A549 (cell line): ENCODE measurements around the gene ANKRD9. TPM values are rescaled to one million over a fixed set of nuclear protein-coding genes. Genes with fewer than 3 reads are reported as not detected.
A peak's percentile ranks its signal among the peaks of the same experiment; 100 is the strongest.

Experiments used
- ATAC-seq, 2 experiments: fragments of 200-7000 bp in 1 of 2; fragments of >200 bp in 1 of 2; cut with Nextera tagmentation in 1 of 2; cut with Tn5 transposase in 1 of 2; 3 replicates each; pipeline versions ENCODE4 v1.8.0 to v1.9.1; 2018 to 2020; ENCODE audit warnings: mild to moderate bottlenecking in 1 of 2, moderate library complexity in 1 of 2
- CTCF ChIA-PET: fragments of 300-600 bp; sonication (Branson Sonifier 250); formaldehyde crosslinking; extraction: SDS; loops from one replicate; lab custom pipeline; 2021; ENCODE audit warnings: antibody characterized with exemption, inconsistent platforms; lab: Yijun Ruan, JAX
- POLR2A ChIA-PET: fragments of 350-600 bp; formaldehyde crosslinking; extraction: SDS; loops from one replicate; lab custom pipeline; 2021; ENCODE audit warnings: antibody characterized with exemption, inconsistent platforms; lab: Yijun Ruan, JAX
- DNase-seq, 2 experiments: peaks; one replicate each; pipeline versions ENCODE4 v3.0.0 to v3.0.0-alpha.2; 2011 to 2016; ENCODE audit warnings: low read depth in 1 of 2, low spot score in 1 of 2
- FAIRE-seq: peaks from 2 replicates; lab custom pipeline; 2011; peaks lifted over from hg19 to GRCh38; lab: Jason Lieb, UNC
- H3K27ac ChIP-seq, 2 experiments: fragments of >200 bp; sonication (Bioruptor Twin); formaldehyde crosslinking; 3 replicates each; pipeline ENCODE4 v1.5.1; 2016 to 2017
- H3K4me1 ChIP-seq: fragments of >200 bp; sonication (Bioruptor Twin); formaldehyde crosslinking; 3 replicates; pipeline ENCODE4 v1.6.1; 2016
- H3K4me2 ChIP-seq: fragments of >200 bp; sonication (Bioruptor Twin); formaldehyde crosslinking; 3 replicates; pipeline ENCODE4 v1.6.1; 2016
- H3K4me3 ChIP-seq: fragments of >200 bp; sonication (Bioruptor Twin); formaldehyde crosslinking; 3 replicates; pipeline ENCODE4 v1.5.1; 2016
- H3K9me3 ChIP-seq: fragments of >200 bp; sonication (Bioruptor Twin); formaldehyde crosslinking; 3 replicates; pipeline ENCODE4 v1.6.1; 2016
- CBX2 ChIP-seq: fragments of 200-600 bp; sonication (generic); IDR thresholded peaks from 2 replicates; pipeline ENCODE4 v1.6.1; 2016; ENCODE audit warnings: low read depth, mild to moderate bottlenecking, borderline replicate concordance
- CBX8 ChIP-seq: fragments of 200-600 bp; sonication (generic); IDR thresholded peaks from 2 replicates; pipeline ENCODE4 v1.6.1; 2016
- ESRRA ChIP-seq: fragments of 150-350 bp; IDR thresholded peaks from 2 replicates; pipeline ENCODE4 v1.6.1; 2014; ENCODE audit warnings: mild to moderate bottlenecking, low read length, borderline replicate concordance
- FOSB ChIP-seq: fragments of 250-450 bp; sonication (Bioruptor Pico); IDR thresholded peaks from 2 replicates; pipeline ENCODE4 v1.5.0; 2020; ENCODE audit warnings: mild to moderate bottlenecking, moderate library complexity
- KDM1A ChIP-seq: fragments of 200-600 bp; sonication (generic); IDR thresholded peaks from 2 replicates; pipeline ENCODE4 v1.6.1; 2016; ENCODE audit warnings: low read depth, mild to moderate bottlenecking
- KDM5A ChIP-seq: fragments of 200-600 bp; sonication (generic); IDR thresholded peaks from 2 replicates; pipeline ENCODE4 v1.6.1; 2016; ENCODE audit warnings: antibody characterized with exemption, mild to moderate bottlenecking
- NPAS2 ChIP-seq: fragments of 250-450 bp; sonication (Bioruptor Pico); IDR thresholded peaks from 2 replicates; pipeline ENCODE4 v1.8.0; 2022; ENCODE audit warnings: mild to moderate bottlenecking, moderate library complexity, borderline replicate concordance
- NR3C1 ChIP-seq: fragments of >200 bp; sonication (Bioruptor Twin); formaldehyde crosslinking; IDR thresholded peaks from 3 replicates; pipeline ENCODE4 v1.6.1; 2017
- PHF8 ChIP-seq: fragments of 200-600 bp; sonication (generic); IDR thresholded peaks from 2 replicates; pipeline ENCODE4 v1.6.1; 2016; ENCODE audit warnings: low read depth, mild to moderate bottlenecking, antibody characterized with exemption, moderate library complexity, borderline replicate concordance
- POLR2A ChIP-seq: IDR thresholded peaks from 2 replicates; pipeline ENCODE4 v1.6.1; 2012; ENCODE audit warnings: mild to moderate bottlenecking, low read length
- POLR2AphosphoS2 ChIP-seq: conservative IDR thresholded peaks from 2 replicates; pipeline ENCODE4 v1.6.1; 2012; ENCODE audit warnings: low read length, improper control_type of control experiment, inconsistent platforms
- RAD21 ChIP-seq, 2 experiments: fragments of >200 bp in 1 of 2; sonication (Bioruptor Twin) in 1 of 2; formaldehyde crosslinking in 1 of 2; IDR thresholded peaks in 1 of 2; conservative IDR thresholded peaks in 1 of 2; 2 replicates in 1 of 2; 3 replicates in 1 of 2; pipeline ENCODE4 v1.6.1; 2012 to 2018; ENCODE audit warnings: inconsistent platforms in 1 of 2
- RARB ChIP-seq: fragments of 250-450 bp; sonication (Bioruptor Pico); IDR thresholded peaks from 2 replicates; pipeline ENCODE4 v1.8.0; 2021; ENCODE audit warnings: mild to moderate bottlenecking, moderate library complexity
- RCOR1 ChIP-seq: fragments of 150-350 bp; IDR thresholded peaks from 2 replicates; pipeline ENCODE4 v1.6.1; 2014; ENCODE audit warnings: antibody characterized with exemption, low read length, low read depth
- RFX5 ChIP-seq: fragments of 450-650 bp; IDR thresholded peaks from 2 replicates; pipeline ENCODE4 v1.7.1; 2014; ENCODE audit warnings: antibody characterized with exemption, mild to moderate bottlenecking, moderate library complexity
- TP53 ChIP-seq: fragments of 250-450 bp; sonication (Bioruptor Pico); IDR thresholded peaks from 2 replicates; pipeline ENCODE4 v1.5.0; 2021; ENCODE audit warnings: mild to moderate bottlenecking, moderate library complexity
- ZFP36 ChIP-seq: fragments of 450-650 bp; IDR thresholded peaks from 2 replicates; pipeline ENCODE4 v1.6.1; 2014; ENCODE audit warnings: borderline replicate concordance; ENCODE audit not compliant: partially characterized antibody
- ZSCAN20 ChIP-seq: fragments of 250-450 bp; sonication (Bioruptor Pico); IDR thresholded peaks from 2 replicates; pipeline ENCODE4 v1.8.0; 2022; ENCODE audit warnings: mild to moderate bottlenecking, moderate library complexity
- WGBS: methylation state at CpG from one replicate; pipeline ENCODE4 v1.1.6; 2017; ENCODE audit errors: missing lambda C conversion rate; 5-methylcytosine and 5-hydroxymethylcytosine counted together
- polyA plus RNA-seq, 4 experiments: library from polyadenylated mRNA; depleted of rRNA in 3 of 4; stranded (reverse); fragments of >200 nt; fragmentation: RNase III in 1 of 4; extraction: RNeasy Plus Mini Kit Qiagen cat#74134 plus additional on column Dnase treatment in 1 of 4; gene quantifications; 2 replicates in 3 of 4; 3 replicates in 1 of 4; pipeline ENCODE4 v1.2.3, GENCODE V29; 2011 to 2017
- TF ChIP-seq, protein P1 (sequence below): fragments of 150-350 bp; IDR thresholded peaks from 2 replicates; pipeline ENCODE4 v1.6.1; 2014; ENCODE audit warnings: low read depth, mild to moderate bottlenecking, low read length
- TF ChIP-seq, protein P2 (sequence below): fragments of >200 bp; sonication (Bioruptor Twin); formaldehyde crosslinking; IDR thresholded peaks from 3 replicates; pipeline ENCODE4 v1.5.1; 2016
- TF ChIP-seq, protein P3 (sequence below): IDR thresholded peaks from 2 replicates; pipeline ENCODE4 v1.6.1; 2012
- TF ChIP-seq, protein P4 (sequence below): fragments of >200 bp; sonication (Bioruptor Twin); formaldehyde crosslinking; IDR thresholded peaks from 2 replicates; pipeline ENCODE4 v1.6.1; 2016

The ANKRD9 gene
- polyA plus RNA-seq, 2 of the 4 experiments (the other 2 are of a cell fraction) = 6.3 to 11.8 TPM

DNA sequence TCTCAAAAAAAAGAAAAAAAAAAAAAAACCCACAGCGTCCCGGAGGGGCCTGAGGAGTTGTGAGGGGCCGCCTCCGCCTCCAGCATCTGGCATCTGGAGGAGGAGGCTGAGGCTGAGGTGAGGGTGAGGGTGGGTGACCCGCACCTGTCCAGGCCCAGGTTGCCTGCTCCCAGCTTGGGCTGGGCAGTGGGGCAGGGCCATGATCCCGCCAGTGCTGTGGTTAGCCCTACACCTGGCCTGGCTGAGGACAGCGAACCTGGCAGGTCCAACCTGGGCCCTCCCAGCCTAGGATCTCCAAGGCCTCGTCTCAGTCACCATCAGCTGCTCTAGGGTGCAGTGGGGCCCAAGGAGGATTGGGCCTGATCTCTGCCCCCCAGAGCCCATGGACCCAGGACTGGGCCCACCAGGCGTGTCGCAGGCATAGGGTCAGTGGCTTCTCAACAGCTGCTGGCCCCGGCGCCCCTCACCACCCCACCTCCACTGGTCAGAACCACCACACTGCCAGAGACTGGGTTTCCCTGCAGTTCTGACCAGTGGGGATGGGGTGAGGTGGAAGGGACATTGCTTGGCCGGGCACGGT is 46.6 kb upstream of the ANKRD9 start:
- Histone ChIP-seq H3K9me3 (no peaks in the 10 kb centered on the region), H3K4me1 (peaks cover 12% of the 10 kb centered on the region), H3K27ac (no peak overlapping the region), H3K4me2 (no peak overlapping the region), H3K4me3 (no peak overlapping the region)
- WGBS = 92% methylated on average over 14 of the region's 14 CpGs
- ChIA-PET CTCF (interaction anchor here (0.7 kb wide), 1 partner anchor 32 kb away, joined by 4 read pairs; no protein-coding TSS in a partner anchor), POLR2A (interaction anchor here (0.6 kb wide), 1 partner anchor 801 kb away, joined by 4 read pairs; no protein-coding TSS in a partner anchor)
- FAIRE-seq (no peak), DNase-seq (no peak), ATAC-seq (no peak)
- TF ChIP-seq, protein P1, sequence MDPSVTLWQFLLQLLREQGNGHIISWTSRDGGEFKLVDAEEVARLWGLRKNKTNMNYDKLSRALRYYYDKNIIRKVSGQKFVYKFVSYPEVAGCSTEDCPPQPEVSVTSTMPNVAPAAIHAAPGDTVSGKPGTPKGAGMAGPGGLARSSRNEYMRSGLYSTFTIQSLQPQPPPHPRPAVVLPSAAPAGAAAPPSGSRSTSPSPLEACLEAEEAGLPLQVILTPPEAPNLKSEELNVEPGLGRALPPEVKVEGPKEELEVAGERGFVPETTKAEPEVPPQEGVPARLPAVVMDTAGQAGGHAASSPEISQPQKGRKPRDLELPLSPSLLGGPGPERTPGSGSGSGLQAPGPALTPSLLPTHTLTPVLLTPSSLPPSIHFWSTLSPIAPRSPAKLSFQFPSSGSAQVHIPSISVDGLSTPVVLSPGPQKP = no peak
- TF ChIP-seq PHF8 = no peak
- no peak for TF ChIP-seq POLR2A
- no peak for TF ChIP-seq FOSB
- no peak for TF ChIP-seq NR3C1
- TF ChIP-seq, protein P2, sequence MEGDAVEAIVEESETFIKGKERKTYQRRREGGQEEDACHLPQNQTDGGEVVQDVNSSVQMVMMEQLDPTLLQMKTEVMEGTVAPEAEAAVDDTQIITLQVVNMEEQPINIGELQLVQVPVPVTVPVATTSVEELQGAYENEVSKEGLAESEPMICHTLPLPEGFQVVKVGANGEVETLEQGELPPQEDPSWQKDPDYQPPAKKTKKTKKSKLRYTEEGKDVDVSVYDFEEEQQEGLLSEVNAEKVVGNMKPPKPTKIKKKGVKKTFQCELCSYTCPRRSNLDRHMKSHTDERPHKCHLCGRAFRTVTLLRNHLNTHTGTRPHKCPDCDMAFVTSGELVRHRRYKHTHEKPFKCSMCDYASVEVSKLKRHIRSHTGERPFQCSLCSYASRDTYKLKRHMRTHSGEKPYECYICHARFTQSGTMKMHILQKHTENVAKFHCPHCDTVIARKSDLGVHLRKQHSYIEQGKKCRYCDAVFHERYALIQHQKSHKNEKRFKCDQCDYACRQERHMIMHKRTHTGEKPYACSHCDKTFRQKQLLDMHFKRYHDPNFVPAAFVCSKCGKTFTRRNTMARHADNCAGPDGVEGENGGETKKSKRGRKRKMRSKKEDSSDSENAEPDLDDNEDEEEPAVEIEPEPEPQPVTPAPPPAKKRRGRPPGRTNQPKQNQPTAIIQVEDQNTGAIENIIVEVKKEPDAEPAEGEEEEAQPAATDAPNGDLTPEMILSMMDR = no peak
- TF ChIP-seq KDM1A = no peak
- TF ChIP-seq NPAS2 (CRISPR knock-in tag) = no peak
- TF ChIP-seq TP53 (CRISPR knock-in tag) = no peak
- no peak for TF ChIP-seq POLR2AphosphoS2

DNA sequence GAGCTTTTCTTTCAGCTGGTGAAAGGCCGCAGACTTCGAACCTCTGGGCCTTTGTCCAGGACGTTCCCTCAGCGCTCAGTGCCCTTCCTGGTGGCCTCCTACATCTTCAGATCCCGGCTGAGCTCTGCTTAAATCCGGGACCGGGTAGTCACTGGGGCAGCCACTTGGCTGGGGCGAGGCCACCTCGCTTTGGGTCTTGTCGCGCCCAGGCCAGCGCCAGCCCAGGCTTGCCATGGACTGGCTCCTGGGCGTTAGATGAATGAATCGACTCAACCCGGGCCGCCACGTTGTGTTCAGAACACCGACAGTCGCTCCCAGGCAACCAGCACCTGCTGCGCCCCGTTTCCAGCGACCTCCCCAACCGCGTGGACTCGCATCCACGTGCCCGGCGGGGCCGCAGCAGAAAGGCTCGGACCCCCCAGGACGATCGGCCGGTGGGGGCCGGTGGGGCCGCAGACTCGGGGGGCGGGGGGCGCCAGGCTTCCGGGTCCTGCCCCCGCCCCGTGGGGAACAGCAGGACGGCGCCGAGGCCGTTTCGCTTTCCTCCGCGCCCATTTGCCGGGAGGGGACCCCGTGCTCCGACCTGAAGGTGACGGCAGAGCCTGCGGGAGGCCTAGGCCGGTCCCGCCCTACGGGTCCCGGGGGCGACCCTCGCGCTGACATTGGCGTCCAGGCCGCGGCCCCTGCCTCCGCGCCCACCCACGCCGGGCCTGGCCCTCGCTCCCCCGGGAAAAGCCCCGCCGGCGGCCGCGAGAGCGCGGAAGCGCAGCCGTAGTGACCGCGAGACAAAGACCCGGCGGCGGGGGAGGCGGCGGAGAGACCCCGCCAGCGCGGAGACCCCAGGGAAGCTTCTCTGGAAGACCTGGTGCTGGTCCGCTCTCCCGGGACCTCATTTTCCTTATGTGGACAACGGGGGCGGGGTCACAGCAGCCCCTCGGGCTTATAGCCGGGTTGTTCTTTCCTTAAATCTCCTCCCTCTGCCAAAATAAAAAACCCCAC is 45.5 kb upstream of the ANKRD9 start:
- Histone ChIP-seq H3K27ac (no peak overlapping the region), H3K9me3 (no peaks in the 10 kb centered on the region), H3K4me2 (no peak overlapping the region), H3K4me1 (peaks cover 12% of the 10 kb centered on the region)
- 87% methylated on average over 85 of the region's 94 CpGs for whole genome bisulfite sequencing
- no peak for ATAC-seq
- CTCF ChIA-PET = interaction anchor here (0.8 kb wide), 1 partner anchor 11 kb away, joined by 3 read pairs; no protein-coding TSS in a partner anchor
- TF ChIP-seq, protein P3, sequence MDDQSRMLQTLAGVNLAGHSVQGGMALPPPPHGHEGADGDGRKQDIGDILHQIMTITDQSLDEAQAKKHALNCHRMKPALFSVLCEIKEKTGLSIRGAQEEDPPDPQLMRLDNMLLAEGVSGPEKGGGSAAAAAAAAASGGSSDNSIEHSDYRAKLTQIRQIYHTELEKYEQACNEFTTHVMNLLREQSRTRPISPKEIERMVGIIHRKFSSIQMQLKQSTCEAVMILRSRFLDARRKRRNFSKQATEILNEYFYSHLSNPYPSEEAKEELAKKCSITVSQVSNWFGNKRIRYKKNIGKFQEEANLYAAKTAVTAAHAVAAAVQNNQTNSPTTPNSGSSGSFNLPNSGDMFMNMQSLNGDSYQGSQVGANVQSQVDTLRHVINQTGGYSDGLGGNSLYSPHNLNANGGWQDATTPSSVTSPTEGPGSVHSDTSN = no peak
- TF ChIP-seq CBX8 = no peak
- no peak for TF ChIP-seq PHF8
- TF ChIP-seq, all 56 proteins: peak for 0
- DNase-seq = no peak
- no peak for FAIRE-seq
- no peak overlapping the region for H3K4me3 ChIP-seq
- POLR2A ChIA-PET = no interaction called here

DNA sequence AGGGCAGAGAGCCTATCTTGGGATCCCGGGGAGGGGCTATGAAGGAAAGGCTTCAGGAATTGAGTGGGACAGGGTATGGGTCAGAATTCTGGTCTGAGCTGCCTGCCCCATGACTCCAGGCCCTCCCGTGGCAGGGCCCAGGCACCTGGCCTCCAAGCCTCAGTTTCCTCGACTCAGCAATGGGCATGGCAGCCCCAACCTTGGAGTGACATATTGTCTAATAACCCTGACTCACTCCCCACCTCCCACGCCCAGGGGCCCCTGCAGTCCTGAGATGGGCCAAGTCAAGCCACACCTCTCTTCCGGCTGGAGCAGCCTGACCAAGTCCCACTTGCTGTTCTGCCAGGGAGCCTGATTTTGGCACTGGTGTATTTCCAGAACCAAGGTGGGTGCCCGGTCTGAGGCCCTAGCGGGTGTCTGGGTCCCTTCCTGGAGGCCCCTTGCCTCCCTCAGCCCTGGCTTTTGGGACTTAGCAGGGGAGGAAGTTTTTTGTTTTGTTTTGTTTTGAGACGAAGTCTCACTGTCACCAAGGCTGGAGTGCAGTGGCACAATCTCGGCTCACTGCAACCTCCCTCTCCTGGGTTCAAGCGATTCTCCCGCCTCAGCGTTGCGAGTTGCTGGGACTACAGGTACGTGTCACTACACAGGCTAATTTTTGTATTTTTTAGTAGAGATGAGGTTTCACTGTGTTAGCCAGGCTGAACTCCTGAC is 42.6 kb upstream of the ANKRD9 start:
- H3K27ac ChIP-seq = peak overlapping the region; percentile 50 to 74; a peak in 5 of 6 replicates
- 66% methylated on average over 11 of the region's 14 CpGs for WGBS
- ATAC-seq = peak; percentile 57 to 73; a peak in 4 of 6 replicates
- peak overlapping the region; percentile 44 for H3K4me2 ChIP-seq
- H3K4me1 ChIP-seq = peaks cover 12% of the 10 kb centered on the region
- ChIA-PET POLR2A (no interaction called here), CTCF (interaction anchor here (1.0 kb wide), 1 partner anchor 13 kb away, joined by 3 read pairs; no protein-coding TSS in a partner anchor)
- H3K9me3 ChIP-seq = no peaks in the 10 kb centered on the region
- DNase-seq = peak in 1 of 2 experiments; percentile 54
- H3K4me3 ChIP-seq = no peak overlapping the region
- no peak for FAIRE-seq
- TF ChIP-seq ZFP36 (no peak), KDM5A (no peak), ZSCAN20 (CRISPR knock-in tag) (no peak), RFX5 (no peak), CBX2 (no peak), RARB (CRISPR knock-in tag) (no peak), RAD21 (conservative IDR thresholded peaks at IDR 0.05 in 1 of 2, IDR thresholded peaks at IDR 0.05 in 1 of 2) (no peak), TP53 (CRISPR knock-in tag) (no peak), ESRRA (no peak), RCOR1 (no peak)
- TF ChIP-seq, protein P1 = no peak
- TF ChIP-seq, protein P3 = no peak
- TF ChIP-seq, protein P4, sequence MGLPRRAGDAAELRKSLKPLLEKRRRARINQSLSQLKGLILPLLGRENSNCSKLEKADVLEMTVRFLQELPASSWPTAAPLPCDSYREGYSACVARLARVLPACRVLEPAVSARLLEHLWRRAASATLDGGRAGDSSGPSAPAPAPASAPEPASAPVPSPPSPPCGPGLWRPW = no peak
